NB4 (cell line): ENCODE results near the gene UNG.
"Not testable (repeated sequence)": the region's sequence is repeated elsewhere in the genome, so short reads cannot be mapped to it uniquely, and the experiment has no call there.

Experiments
- DNase-seq: peaks from one replicate; pipeline ENCODE4 v3.0.0; 2010; ENCODE audit warnings: low read depth
- H3K4me3 ChIP-seq: one replicate; pipeline ENCODE4 v1.5.1; 2011; ENCODE audit warnings: mild to moderate bottlenecking, low read depth, low read length, moderate library complexity
- CTCF ChIP-seq: IDR thresholded peaks from one replicate; pipeline ENCODE4 v1.5.1; 2012; ENCODE audit warnings: low read depth, low read length
- MYC ChIP-seq: IDR thresholded peaks from 2 replicates; pipeline ENCODE4 v1.6.1; 2011; ENCODE audit warnings: low read depth, low read length
- POLR2A ChIP-seq: IDR thresholded peaks from 2 replicates; pipeline ENCODE4 v1.6.1; 2011; ENCODE audit warnings: mild to moderate bottlenecking; ENCODE audit not compliant: insufficient read length; ENCODE audit errors: extremely low read depth
- TF ChIP-seq, protein P1 (sequence below): IDR thresholded peaks from 2 replicates; pipeline ENCODE4 v1.6.1; 2011; ENCODE audit warnings: low read depth, low read length

Gene UNG

GRCh38 chr12:109097435-109098182 is at the start of gene UNG:
UNG (plus strand) TSS chr12:109097597; CDS start chr12:109097680, 83 bp downstream.
- DNase-seq: peak; percentile 98
- peak; percentile 91 for TF ChIP-seq MYC
- TF ChIP-seq, protein P1, sequence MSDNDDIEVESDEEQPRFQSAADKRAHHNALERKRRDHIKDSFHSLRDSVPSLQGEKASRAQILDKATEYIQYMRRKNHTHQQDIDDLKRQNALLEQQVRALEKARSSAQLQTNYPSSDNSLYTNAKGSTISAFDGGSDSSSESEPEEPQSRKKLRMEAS: peak; percentile 97
- TF ChIP-seq POLR2A: peak; percentile 83
- TF ChIP-seq CTCF: no peak
- H3K4me3 ChIP-seq: peak within 1 kb of the TSS; percentile 67

- H3K4me3 ChIP-seq, DNase-seq: not testable (repeated sequence)
Observed at GRCh38 chr12:109048706-109049105, 48.7 kb upstream of the UNG start.

DNA sequence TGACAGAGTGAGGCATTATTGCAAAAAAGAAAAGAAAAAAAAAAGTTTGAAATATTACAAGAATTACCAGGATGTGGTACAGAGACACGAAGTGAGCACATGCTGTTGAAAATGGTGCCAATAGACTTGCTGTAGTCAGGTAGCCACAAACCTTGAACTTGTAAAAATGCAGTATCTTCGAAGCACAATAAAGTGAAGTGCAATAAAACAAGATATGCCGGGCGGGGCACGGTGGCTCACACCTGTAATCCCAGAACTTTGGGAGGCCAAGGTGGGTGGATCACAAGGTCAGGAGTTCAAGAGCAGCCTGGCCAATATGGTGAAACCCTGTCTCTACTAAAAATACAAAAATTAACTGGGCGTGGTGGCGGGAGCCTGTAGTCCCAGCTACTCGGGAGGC is 47.6 kb upstream of the UNG start:
- DNase-seq: peak; percentile 12
- H3K4me3 ChIP-seq: not testable (repeated sequence)

GRCh38 chr12:109052097-109052413 is 45.3 kb upstream of the UNG start:
- no peak for DNase-seq
- peak overlapping the region; percentile 77 for H3K4me3 ChIP-seq
- TF ChIP-seq, protein P1: no peak
- TF ChIP-seq POLR2A (no peak), MYC (no peak), CTCF (no peak)

DNA sequence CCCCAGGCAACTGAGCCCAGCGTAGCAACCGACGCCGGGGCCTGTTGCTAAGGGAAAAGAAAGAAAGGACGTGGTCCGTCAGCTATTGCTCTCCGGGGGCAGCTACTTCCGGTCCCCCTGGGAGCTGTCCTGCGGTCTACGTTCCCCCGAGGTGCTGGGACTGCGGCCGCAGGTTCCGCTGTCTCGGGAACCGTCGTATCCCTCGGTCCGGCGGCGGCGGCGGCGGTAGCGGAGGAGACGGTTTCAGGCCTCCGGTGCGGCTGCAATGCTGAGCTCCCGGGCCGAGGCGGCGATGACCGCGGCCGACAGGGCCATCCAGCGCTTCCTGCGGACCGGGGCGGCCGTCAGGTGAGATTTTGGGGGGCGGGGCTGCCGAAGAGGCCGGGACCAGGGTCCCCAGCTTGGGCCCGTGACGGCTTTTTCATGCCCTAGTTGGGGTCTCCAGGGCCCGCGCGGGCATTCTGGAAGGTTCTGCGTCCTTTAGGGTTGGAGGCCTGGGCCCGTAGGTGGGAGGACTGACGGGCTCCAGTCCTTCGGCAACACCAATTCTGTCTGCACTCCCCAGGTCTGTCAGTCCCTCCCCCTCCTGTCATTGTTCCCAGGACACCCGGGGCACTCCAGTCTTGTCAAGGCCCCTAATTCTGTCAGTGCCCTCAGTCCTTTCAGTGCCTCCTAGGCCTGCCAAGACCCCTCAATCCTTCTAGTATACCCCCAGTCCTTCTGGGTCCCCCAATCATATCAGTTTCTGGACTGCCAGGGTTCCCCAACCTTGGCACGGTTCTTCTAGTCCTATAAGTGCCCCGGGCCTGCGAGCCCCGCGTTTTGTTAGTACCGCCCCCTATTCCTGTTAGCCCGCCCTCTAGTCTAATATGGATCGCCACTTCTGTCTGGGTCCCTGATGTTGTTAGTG is 44.7 kb upstream of the UNG start, which contains the start of gene USP30:
USP30 (plus strand) TSS at position 163 of the 910 bp plus-strand sequence; CDS start at position 266, 103 bp downstream.
- DNase-seq: peak; percentile 94
- peak within 1 kb of the TSS; percentile 77 for H3K4me3 ChIP-seq
- TF ChIP-seq POLR2A (peak; percentile 33), MYC (peak; percentile 59; the same call in 1 of the 2 replicates), CTCF (no peak)
- TF ChIP-seq, protein P1: peak; percentile 40; the same call in 1 of the 2 replicates

DNA sequence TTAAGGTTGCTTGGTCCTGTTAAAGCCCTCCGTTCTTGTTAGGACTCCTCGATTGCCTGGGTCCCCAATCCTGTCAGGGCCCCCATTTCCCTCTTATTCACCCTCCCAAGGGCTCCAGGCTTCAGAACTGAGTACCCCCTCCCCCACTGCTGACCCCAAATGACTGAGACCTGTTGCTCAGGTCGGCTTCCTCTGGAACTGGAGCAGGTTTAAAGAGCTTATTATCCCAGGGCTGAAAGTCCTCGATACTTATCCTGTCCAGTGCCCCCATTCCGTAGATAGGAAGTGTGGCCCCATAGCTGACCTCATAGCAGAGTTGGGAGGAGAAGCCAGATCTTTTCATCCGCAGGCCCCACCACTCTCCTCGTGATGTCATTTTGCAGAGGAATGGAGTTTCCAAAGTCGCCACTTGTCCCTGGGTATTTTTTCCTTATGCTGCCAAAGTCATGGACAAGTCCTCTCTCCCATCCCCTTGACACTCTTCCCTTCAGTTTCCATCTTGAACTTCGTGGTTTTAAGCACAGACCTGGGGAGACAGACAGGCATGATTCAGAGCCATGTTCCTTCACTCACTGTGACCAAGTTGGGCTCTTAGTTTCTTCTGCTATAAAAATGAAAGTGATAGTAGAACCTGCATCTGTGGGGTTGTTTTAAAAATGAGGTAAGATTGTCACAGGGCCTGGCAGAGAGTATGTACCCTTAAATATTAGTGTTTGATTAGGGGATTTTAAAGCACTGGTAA is 43.8 kb upstream of the UNG start:
- TF ChIP-seq, protein P1: no peak
- H3K4me3 ChIP-seq: peak overlapping the region; percentile 77
- DNase-seq: peak; percentile 20

GRCh38 chr12:109054124-109054513 is 43.3 kb upstream of the UNG start:
- H3K4me3 ChIP-seq: peak overlapping the region; percentile 77
- not testable (repeated sequence) for DNase-seq
